Ureter (tissue), 1 donor: ENCODE measurements around the gene UGT2B28. TPM values are rescaled to one million over a fixed set of nuclear protein-coding genes. Genes with fewer than 3 reads are reported as not detected.
"Not testable (repeated sequence)": the region's sequence is repeated elsewhere in the genome, so short reads cannot be mapped to it uniquely, and the experiment has no call there.

Source experiments
- DNase-seq: peaks from one replicate; pipeline ENCODE4 v3.0.0-alpha.2; 2020; ENCODE audit warnings: low spot score
- total RNA-seq: library from RNA; stranded (reverse); gene quantifications from one replicate; pipeline ENCODE4 v1.2.4, GENCODE V29; 2023
- donor health status: DM: yes; HTN: yes; CAD: no.

UGT2B28 gene
- total RNA-seq, 1 donor from 2014 or later, result not detected

DNA sequence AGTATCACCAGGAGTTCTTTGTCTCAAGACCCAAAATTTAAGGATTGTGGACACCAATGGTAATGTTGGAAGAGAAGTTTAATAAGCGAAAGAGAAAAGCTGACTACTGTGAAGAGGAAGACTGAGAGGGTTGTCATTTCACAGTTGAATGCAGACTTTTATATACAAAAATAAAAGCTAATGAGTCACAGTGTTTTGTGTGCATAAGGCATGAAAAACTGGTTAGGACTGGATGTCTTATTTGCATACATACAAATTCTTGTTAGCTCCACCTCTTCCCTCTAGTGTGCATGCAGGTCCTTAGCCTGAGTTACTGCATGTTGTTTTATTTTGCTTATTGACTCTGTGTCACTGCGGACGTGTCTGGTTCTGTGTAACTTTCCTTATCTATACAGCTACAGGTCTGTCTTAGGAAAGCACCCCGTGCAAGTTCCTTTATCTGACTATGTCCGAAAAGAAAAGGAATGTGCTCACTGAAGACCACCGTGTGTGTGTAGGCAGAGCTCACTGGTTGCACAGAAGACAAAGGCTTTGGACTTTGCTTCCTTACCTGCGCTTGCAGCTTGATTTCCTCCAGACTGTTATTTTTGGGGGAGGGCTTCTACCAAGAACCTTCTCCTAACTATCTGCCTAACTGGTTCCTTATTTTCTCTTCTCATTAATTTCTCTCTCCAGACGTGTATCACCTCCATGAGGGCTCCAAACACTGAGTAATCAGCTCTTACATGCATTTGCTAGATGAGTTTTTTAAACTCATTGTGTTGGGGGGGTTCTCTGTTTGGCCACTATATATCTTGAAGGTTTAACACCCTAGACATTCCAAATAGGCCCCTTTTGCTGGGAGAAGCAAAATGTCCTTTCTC lies 63.5 kb downstream of the UGT2B28 start:
- DNase-seq, result not testable (repeated sequence)

Other genes starting within 250 kb of the UGT2B28 start
- 15.7 TPM for gene UGT2B7, start 184.0 kb upstream of the UGT2B28 start, total RNA-seq
- not detected for gene UGT2B11, start 65.7 kb upstream of the UGT2B28 start, total RNA-seq
- gene UGT2B4, start 215.4 kb downstream of the UGT2B28 start, total RNA-seq, result 0.34 TPM